GM19324 (cell line): ENCODE data around the gene FAM107B.
"Not testable (repeated sequence)": the region's sequence is repeated elsewhere in the genome, so short reads cannot be mapped to it uniquely, and the experiment has no call there.

ENCODE experiments used
- ATAC-seq: cut with Tn5 transposase; IDR thresholded peaks from one replicate; pipeline ENCODE4 v1.9.1; 2021; ENCODE audit warnings: mild to moderate bottlenecking, moderate library complexity; ENCODE audit not compliant: unreplicated experiment, low FRiP score

FAM107B gene

DNA sequence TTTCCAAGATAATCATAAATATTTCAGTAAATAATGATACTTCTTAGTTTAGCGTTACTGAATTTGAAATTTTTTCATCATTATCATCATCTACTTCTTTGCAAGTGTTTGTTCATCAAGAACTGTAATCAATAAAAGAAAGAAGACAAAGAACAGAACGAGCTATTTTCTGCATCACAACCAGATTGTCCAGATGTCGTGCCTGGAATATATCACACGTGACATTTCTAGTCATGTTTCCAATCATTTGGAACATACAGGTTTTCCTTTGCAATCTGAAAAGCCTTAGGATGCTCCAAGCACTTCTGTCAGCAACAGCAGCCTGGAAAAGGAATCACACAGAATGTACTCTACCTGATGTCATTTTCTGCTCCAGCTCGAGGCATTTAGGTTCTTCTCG is 107.4 kb downstream of the FAM107B start:
- no peak for ATAC-seq

DNA sequence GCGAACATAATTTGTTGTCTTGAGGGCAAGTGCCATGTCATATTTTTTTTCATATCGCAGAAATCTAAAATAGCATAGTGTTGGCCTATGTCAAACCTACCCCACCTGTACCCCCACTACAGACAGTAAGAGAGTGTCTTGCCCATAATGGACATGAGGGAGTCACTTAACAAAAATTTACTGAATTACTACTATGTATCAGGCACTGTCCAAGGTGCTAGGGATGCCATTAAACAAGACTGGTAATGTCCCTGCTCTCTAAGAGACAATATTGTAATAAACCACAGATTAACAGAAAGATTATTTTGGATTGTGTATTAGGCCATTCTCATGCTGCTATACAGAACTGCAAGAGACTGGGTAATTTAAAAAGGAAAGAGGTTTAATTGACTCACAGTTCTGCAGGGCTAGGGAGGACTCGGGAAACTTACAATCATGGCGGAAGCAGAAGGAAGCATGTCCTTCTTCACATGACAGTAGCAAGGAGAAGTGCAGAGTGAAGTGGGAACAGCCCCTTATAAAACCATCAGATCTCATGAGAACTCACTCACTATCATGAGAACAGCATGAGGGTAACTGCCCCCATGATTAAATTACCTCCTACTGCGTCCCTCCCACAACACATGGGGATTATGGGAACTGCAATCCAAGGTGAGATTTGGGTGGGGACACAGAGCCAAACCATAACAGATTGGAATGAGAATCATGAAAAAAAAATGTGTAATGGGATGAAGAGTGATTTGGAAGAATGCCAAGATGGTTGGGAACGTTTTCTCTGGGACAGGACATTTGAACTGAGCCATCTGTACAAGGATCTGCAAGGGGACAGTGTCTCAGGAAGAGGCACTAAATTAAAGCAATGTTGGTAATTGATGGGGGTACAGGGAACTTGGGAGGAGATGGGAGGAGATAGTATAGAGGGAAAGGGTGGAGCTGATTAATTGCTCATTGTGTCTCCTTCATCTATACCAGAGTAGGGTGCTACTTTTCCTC is 108.5 kb downstream of the FAM107B start:
- no peak for ATAC-seq

DNA sequence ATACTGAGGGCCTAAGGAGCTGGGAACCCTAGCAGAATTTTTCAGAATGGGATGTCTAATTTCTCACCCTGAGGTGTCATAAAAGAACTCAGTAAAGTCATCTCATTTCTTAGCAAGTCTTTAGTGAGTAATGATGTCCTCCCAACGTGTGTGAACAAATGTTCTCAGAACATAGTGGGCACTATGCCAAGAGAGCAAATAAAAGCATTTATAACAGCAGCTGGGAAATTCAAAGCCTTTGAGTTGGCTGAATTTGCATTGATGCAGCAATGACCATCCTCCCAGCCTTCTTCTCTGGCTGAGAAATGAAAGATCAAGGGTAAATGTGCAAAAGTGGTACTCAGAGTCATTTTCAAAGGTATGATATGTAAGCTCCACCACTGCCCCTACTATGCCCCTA is 109.4 kb downstream of the FAM107B start:
- no peak for ATAC-seq

DNA sequence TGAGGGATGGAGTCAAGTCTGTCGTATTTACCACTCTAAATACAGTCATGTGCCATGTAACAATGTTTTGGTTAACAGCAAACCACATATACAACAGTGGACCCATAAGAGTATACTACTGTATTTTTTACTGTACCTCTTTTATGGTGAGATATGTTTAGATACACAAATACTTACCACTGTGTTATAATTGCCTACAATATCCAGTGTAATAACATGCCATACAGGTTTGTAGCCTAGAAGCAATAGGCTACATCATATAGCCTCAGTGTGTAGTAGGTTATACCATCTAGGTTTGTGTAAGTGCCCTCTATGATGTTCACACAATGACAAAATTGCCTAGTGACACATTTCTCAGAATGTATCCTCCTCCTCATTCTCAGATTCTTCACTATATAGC is 110.4 kb downstream of the FAM107B start:
- no peak for ATAC-seq

DNA sequence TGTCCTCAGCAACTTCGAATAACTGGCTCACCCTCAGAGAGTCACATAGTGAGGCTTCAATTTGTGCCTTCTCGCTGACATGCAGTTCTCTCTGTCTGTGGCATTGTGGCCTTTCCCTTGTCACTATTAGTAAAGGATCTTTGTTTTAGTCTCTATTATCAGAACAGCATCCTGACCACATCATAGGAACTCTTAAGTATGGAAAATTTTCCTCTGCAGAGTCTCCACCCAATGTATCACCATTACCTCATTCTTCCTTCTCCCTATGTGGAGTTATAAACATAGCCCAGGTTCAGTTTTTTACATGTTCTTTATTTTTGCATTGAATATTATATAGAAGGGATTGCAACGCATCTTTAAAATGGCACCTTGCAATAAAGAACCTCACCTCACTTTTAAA is 112.9 kb downstream of the FAM107B start:
- no peak for ATAC-seq

DNA sequence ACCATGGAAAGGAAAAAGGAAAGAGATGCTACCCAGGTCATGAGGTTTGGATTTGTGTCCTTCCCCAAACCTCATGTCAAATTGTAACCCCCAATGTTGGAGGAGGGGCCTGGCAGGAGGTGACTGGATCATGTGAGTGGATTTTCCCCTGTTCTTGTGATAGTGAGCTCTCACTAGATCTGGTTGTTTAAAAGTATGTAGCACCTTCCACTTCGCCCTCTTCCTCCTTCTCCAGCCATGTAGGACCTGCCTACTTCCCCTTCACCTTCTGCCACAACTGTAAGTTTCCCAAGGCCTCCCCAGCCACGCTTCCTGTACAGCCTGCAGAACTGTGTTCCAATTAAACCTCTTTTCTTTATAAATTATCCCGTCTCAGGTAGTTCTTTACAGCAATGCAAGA is 113.9 kb downstream of the FAM107B start:
- ATAC-seq = no peak

DNA sequence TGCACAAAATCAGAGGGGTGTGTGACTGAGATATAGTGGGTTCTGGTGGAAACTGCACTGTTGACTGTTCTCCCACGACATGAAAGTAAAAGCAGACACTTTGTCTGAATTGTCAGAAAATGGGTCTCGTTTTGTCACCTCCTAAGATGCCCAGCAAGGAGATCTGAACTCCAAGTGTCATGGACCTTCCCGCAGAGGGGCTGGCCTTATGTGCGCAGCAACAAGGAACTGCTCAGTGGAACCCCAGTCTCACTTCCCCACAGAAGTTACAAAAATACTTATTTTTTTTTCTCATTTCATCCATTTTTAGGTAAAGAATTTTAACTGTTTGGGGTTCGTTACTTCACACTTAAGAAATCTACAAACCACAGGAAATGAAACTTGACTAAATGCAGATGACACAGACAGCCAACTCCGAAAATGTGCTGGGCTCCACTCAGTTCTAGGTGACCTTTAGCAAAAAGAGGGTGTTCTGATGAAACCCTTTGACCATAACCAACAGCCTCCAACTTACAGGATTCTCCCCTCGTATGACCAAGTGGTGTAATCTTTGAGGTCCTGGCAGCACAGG is 115.0 kb downstream of the FAM107B start:
- peak; percentile 86 for ATAC-seq

DNA sequence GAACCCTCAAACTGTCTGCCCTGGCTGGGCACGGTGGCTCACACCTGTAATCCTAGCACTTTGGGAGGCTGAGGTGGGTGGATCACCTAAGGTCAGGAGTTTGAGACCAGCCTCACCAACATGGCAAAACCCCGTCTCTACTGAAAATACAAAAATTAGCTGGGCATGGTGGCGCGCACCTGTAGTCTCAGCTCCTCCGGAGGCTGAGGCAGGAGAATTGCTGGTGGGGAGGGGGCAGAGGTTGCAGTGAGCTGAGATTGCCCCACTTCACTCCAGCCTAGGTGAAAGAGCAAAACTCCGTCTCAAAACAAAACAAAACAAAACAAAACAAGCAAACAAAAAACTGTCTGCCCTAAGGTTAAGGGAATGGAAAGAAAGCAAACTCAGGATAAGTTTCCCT is 115.6 kb downstream of the FAM107B start:
- not testable (repeated sequence) for ATAC-seq

DNA sequence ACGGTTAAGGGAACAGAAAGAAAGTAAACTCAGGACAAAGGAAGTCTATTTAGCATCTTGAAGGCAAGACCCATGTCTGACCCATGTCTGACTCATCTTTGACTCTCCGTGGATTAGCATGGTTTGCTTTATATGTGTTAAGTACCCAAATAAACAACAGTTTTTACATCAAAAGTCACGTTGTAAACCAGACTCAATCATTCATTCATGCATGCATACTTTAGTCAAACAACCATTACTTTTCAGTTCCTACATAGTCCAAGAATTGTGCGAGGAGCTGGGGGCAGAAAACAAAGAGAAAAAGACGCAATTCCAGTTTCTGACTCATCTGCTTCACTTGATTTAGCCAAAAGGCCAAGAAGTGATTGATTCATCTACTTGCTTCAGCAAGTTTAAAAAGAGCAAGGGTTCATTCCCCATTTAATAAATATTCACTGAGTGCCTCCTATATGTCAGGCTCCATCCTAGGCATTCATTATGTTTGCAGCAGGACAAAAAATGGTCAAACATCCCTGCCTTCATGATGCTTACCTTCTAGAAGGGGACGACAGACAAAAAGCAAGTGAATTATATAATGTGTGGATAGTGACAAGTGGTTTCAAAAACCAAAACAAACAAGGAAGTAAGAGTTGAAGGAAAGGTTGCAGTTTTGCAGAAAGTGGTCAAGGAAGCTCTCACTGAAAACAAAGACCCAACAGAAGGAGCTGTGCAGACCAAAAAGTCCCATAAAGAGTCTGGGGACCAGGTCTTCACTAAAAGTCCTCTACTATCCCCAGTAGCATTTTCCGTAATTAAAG is 116.2 kb downstream of the FAM107B start:
- no peak for ATAC-seq

DNA sequence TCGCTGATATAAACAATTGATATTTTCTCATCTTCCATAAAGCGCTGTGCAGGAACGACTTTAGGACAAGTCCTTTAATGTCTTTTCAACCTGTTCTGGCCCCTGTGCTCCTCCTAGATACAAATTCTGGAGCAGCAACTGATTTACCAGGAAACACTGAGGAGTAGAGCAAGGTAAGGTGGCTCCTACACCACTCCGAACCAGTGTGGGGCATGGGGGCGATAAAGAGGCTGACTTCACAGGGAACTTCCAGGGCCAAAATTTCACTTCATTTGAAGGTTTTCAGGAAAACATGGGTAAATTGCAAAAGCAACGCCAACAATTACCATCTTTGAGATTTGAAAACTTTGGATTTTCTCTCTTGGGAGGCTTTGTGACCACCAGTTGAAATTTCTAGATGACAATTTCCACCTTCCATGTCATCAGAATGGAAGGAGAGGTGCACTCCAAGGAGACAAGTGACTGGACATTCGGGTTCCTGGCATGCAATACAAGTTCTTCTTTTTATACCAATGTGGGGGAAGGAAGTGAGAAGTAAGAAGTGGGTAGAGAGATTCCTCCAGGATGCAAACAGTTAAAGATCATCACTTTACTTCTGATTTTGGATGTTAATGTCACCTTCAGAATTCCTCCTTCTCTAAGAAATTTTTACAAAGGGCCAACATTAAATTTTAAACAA is 118.5 kb downstream of the FAM107B start:
- no peak for ATAC-seq

DNA sequence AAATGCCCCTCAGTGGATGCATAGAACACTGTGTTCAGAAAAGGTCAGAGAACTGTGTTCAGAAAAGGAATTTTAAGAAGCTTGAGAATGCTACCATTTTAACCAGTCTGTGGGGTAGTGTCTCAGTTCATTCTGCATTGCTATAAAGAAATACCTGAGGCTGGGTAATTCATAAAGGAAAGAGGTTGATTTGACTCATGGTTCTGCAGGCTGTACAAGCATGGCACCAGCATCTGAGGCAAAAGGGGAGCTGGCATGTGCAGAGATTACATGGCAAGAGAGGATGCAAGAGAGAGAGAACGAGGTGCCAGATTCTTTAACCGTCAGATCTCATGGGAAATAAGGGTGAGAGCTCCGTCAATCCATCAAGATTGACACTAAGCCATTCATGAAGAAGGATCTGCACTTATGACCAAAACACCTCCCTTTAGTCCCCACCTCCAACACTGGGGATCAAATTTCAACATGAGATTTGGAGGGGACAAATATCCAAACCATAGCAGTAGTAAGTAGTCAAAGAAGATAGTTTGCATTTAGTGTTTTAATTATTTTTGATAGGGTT is 119.8 kb downstream of the FAM107B start:
- ATAC-seq = no peak

DNA sequence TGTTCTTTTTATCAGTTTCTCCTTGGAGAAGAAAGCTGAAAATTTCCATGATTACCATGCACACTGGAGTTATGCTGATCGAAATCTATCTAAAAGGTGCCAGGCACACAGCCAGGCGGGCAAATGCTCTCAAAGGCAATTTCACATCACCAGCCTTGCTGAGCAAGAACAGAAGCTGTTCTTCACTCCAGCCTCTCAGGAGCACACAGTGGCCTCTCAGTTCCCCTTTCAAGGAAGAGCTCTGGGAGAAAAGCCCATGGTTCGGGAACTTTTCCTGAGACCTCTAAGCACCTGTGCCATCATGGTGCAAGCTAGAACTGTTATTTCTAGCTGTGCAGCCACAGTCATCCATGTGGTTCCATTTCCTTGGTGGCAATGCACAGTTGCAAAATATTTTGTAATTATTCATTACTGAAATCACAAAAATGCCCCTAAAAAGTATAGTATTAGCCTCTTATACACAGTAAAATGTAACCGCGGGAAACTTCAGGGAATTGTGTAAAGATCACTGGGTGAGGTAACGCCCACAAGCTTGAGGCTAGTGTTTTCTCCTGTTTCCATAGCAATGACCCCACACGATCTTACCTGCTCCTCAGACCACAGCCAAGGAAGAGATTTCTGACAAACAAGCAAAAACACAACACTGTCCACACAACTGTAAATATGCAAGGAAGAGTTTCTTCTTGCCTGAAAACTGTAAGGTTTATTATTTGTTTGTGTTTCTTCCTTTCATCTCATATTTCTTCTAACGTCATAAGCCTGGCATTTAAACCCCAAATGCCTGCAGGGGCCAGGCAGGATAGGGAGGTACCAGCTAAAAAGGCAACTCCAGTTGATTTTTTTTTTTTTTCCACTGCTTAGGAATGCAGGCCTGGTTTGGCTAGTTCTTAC is 121.2 kb downstream of the FAM107B start:
- no peak for ATAC-seq

DNA sequence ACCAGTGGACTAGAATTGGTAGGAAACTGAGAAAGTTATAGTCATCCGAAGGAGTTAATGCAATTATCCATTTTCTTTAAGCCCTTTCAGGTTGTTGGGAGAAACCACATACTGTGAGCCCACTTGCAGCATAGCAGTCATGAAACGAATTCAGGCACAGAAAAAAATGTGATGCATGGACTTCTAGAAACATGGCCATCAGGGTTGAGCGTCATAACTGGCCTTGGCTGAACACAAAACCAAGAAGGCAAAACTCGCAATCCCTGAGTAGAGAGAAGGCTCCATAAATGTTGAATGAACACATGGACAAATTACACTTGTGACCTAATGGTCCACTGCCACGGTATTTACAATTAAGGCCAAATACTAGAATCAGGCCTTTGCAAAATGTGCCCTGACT is 121.9 kb downstream of the FAM107B start:
- ATAC-seq = no peak

DNA sequence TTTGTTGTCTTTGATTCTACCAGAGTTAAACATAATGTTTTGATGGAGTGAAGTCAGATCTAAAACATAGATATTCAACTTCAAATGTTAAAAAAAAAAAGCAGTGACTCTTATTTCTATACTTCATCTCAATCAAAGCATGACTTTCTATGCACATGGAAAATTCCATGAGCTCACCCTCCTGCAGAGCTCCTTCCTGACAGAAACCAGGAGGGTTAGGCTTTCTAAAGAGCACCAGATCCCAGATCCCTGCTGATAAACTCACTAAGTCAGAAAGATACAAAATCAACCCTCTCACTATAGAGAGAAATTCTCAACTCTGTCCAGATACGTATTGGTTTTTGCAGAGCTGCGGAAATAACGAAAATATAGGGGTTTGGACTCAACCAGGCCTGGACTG is 122.6 kb downstream of the FAM107B start:
- no peak for ATAC-seq

DNA sequence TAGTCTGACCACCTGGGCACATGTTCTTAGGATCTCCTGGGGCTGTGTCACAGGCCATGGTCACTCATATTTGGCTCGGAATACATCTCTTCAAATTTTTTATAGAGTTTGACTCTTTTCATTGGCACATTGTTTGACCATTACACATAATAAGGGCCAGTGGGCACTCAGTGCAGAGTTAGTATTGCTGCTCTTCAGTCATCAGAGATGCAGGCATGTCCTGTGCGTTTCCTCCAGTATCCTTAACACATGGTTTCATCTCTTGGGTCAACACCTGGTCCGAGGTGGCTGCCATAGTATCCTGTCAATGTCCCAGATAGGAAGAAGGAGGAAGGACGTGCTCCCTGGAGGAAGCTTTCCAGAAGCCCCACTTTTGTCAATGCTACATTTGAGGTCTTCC is 125.0 kb downstream of the FAM107B start:
- ATAC-seq = no peak

DNA sequence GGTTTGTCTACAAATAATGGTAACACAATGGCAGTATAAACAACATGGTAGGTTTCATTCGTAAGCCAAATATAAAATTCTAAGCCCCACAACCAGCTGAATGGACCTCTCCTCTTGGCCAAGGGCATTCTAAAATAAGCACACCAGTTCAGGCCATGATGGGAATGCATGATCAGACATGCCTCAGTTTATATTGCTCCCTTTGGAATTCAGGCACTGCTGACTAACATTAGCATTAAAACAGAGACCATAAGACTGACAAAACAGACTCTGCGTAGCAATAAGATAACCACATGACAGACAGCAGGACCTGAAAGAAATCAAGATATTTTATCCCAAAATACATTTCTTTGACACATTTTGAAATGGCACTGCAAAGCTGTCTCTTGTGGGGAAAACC is 125.8 kb downstream of the FAM107B start:
- ATAC-seq = no peak

DNA sequence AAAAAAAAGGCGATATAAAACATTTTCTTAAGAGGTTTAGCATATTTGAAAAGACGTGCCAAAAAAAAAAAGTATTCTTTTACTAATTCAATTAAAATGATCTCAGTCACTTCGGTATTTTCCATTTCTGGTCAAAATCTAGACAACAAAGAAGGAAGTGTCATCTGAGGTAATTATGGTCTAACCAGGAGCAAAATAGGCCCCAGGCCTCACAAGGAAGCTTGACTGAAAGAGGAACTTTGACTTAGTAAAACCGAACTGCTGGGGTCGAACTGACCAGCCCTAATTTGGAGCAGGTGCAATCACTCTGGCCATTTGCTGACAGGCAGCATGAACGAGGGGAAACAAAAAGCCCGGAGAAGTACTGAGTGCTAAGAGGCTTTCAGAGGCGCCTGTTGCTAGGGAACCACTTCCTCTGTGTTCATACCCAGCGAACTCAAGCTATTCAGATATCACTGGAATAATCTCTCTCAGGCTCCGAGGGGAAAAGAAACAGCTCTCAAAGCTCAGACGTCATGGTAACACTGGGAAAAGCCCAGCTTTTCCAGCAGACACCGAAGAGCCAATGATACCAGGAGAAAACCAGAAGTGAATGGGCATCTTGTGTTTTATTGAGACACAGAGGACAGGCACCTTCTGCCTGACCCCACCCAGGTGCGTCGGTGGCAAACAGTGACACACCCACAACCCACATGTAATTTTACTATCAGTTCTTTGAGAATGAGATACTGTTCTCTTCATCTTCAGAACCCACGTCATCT is 126.5 kb downstream of the FAM107B start:
- peak; percentile 95 for ATAC-seq

DNA sequence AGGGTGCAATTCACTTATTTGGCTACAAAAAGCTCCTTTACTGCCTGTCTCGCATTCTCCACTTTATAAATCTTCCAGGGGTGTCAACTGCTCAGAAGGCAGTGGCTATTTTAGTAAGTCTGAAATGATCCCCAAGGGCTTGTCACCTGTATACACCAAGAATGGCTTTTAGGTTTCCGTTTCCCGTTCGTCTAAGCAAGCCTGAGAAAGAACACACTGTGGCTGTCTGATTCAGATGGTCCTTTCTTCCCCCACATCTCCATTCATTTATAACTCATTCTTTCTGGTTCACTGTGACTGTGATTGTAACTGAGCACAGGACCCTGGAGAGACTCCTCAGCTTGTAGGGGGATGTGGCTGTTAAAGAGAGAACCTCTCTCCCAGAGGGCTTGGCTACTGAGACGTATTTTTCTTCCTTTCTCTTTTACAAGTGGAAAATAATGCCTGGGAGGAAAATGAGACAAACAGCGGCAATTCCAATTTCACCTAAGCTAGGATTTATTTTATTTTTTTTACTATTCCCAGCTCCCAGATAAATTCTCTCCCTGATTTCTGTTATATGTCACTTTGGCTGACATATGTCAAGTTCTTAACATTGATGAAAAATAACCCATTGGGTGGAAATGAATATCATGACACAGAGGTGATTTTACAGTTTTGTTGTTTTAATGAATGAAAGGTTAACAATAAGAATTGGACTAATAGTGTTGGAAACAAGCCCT is 129.3 kb downstream of the FAM107B start:
- peak; percentile 36 for ATAC-seq
